ENCODE data around the gene SLC39A3.

SLC39A3 gene

DNA sequence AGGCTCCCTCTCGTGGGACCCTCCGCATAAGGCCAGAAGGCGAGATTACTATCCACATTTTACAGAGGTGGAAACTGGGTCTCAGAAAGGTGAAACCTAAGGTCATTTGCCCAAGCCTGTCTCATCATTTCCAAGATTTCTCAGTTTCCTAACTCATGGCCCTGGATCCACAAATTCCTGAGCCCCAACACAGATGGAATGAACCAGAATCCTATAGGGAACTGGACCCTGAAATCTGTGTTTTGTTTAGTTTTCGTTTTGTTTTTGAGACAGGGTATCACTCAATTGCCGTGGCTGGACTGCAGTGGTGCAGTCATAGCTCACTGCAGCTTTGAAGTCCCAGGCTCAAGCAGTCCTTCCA, 36.8 kb downstream of the SLC39A3 start:
- no peak for DNase-seq (ENCODE audit: low spot score)

- DNase-seq (ENCODE audit: low spot score): peak; percentile 94
These were observed 37.4 kb downstream of the SLC39A3 start, which contains the start of gene GNG7 for GRCh38 chr19:2702170-2703076. GNG7 (minus strand) TSS chr19:2702694; CDS start chr19:2520688, 182,006 bp downstream.

- no peak for DNase-seq (ENCODE audit: low spot score)
These were observed 38.3 kb downstream of the SLC39A3 start for GRCh38 chr19:2701361-2702169.

- DNase-seq (ENCODE audit: low spot score): no peak
These were observed 39.0 kb downstream of the SLC39A3 start for GRCh38 chr19:2700660-2701360.

DNA sequence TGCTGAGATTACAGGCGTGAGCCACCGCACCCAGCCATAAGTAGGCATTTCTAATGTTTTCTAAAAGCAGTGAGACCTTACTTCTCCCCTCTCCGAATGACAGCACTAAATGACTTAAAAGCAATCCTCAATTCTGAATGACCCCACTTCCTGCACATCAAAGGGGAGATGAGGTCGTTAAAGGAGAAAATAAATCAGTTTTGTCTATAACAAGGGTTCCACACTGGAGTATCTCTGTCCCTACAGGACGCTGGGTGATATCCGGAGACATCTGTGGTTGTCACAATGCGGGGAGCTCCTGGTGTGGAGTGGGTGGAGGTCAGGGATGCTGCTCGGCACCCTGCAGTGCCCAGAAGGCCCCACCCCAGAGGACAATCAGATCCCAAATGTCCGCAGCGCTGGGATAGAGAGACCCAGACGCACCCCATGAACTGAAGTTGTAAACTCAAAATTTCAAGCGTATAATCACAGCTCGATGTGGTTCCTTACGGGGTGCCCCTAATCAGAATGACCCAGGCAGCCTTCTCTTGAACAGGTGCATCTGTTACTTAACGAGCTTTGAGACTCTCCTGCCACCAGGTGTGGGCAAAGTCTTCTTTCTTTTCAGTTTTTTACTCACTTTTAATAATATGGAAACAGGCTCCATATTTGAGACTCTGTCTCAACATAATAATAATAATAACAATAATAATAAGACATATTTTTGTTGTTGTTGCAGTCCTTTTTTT, 40.2 kb downstream of the SLC39A3 start:
- DNase-seq (ENCODE audit: low spot score): no peak

GRCh38 chr19:2694196-2694595, 45.6 kb downstream of the SLC39A3 start:
- DNase-seq (ENCODE audit: low spot score): no peak

GRCh38 chr19:2693492-2694160, 46.2 kb downstream of the SLC39A3 start:
- no peak for DNase-seq (ENCODE audit: low spot score)

- DNase-seq (ENCODE audit: low spot score): no peak
These were observed 47.9 kb downstream of the SLC39A3 start for GRCh38 chr19:2691951-2692350.

GRCh38 chr19:2690856-2691255, 49.0 kb downstream of the SLC39A3 start:
- DNase-seq (ENCODE audit: low spot score): no peak

DNA sequence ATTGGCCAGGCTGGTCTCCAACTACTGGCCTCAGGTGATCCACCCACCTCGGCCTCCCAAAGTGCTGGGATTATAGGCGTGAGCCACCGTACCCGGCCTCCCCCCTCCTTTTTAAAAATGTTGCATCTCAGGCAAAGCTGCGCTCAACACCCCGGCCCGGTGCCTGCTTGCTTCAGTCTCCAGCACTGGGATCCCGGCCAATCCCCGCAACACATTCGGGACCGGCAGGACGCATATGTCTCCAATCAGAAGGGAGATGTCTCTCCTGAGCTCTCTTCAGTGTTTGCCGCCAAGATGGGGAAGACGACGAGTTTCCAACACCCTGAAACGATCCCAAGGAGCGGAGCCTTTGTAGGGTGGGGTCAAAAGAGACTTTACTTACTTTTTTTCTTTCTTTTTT, 53.5 kb downstream of the SLC39A3 start:
- DNase-seq (ENCODE audit: low spot score): no peak

DNA sequence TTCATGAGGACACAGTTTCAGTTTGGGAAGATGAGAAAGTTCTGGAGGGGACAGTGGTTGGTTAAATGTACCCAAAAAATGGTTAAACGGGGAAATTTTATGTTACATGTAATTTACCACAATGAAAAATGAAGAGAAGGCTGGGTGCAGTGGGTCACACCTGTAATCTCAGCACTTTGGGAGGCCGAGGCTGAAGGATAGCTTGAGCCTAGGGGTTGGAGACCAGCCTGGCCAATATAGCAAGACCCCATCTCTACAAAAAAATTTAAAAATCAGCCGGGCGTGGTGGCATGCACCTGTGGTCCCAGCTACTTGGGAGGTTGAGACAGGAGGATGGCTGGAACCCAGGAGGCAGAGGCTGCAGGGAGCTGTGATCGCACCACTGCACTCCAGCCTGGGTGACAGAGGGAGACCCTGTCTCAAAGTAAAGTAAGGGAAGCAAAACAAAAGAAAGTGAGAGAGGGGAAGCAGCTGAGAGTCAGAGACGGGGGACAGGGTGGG, 54.6 kb downstream of the SLC39A3 start:
- no peak for DNase-seq (ENCODE audit: low spot score)

DNA sequence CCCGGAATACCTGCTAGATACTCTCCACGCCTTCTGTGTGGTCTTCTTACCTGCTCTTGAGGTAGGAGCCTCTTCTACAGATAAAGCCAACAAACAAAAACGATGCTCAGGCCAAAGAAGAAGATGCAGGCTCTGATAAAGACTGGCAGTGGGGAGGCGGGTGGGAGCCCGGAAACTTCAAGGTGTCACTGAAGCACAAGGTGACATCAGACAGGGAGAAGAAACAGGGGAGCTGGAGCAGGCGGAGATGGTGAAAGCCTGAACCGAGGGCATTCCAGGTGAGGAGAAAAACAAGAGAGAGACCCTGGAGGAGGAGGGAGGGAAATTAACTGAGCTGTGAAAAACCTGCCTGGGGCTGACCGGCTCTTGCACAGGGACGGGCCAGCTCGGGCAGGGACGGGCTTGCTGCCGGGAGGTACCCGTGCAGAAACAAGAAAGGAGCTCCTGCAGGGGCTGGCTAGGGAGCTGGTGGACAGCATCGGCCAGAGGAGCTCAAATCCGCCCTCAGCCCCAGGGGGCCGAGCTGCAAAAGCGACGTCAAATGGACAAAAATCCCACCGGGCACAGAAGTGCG, 56.3 kb downstream of the SLC39A3 start:
- DNase-seq (ENCODE audit: low spot score): no peak
